ENCODE results near the gene PTGES2.

DNA sequence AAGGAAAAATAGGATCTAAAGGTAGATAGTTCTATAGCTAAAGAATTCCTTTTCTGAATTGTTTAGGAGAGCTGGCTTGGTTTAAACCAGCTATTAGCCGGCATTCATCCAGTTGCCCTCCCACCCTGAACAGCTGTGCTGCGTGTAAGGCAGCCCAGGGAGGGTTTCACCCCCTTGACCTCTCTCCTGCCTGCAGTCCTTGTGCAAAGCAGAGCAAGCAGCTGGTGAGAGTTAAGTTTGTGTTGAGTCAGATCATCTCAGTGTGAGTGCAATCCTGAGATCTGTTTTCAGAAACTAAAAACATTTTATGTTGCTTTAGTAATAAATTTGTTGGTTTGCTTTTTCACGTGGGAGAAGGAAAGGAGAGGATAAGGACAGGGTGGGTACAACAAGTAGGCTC, 46.5 kb downstream of the PTGES2 start:
- TF ChIP-seq FOXM1 (IDR thresholded peaks at IDR 0.05; ENCODE audit: borderline replicate concordance) (no peak), NFRKB (IDR thresholded peaks at IDR 0.05) (no peak), FOXK2 (IDR thresholded peaks at IDR 0.05) (no peak), BHLHE40 (IDR thresholded peaks at IDR 0.05; ENCODE audit: borderline replicate concordance) (no peak)

All from HEK293T (cell line).